Measurements from ENCODE around the gene LRMDA. TPM values are rescaled to one million over a fixed set of nuclear protein-coding genes. Genes with fewer than 3 reads are reported as not detected.

LRMDA gene
- total and polyA plus RNA-seq, 2 of the 13 experiments (the other 11 are each of a cell fraction or from before 2014, with no cell fraction given): 13.4 to 22.0 TPM

DNA sequence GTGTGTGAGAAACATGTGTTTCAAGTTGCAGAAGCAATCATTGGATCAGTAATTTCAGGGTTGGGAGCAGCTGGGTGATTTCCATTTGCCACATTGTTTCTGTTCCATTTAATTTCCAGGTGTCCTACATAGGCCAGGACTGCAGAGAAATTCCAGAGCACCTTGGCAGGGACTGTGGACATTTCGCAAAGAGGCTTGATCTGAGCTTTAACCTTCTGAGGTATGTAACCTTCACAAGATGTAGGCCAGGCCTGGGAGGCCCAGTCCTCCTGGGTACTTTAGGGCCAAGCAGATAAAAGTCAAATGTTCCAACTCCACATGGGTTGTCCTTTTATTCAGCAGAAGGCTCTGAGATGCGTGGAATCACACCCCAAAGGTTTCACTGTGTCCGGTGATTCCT is 6.9 kb downstream of the LRMDA start (continued):
- TF ChIP-seq E2F1 (CRISPR knock-in tag; IDR thresholded peaks at IDR 0.05) (no peak), SP4 (CRISPR knock-in tag; IDR thresholded peaks at IDR 0.05) (no peak), GATAD2A (CRISPR knock-in tag; IDR thresholded peaks at IDR 0.05) (peak; percentile 38; the same call in 1 of the 2 replicates), AGO2 (optimal IDR thresholded peaks at IDR 0.05; ENCODE audit: low read depth, low read length) (no peak), ATF1 (CRISPR knock-in tag; IDR thresholded peaks at IDR 0.05) (no peak), ZSCAN25 (CRISPR knock-in tag; IDR thresholded peaks at IDR 0.05) (no peak), ZNF777 (CRISPR knock-in tag; IDR thresholded peaks at IDR 0.05) (no peak), ZFP62 (CRISPR knock-in tag; IDR thresholded peaks at IDR 0.05) (no peak), SALL1 (CRISPR knock-in tag; IDR thresholded peaks at IDR 0.05) (0 out of 2 replicates have a peak, but pooled peaks have one; percentile 10)
- TF ChIP-seq, protein P1, sequence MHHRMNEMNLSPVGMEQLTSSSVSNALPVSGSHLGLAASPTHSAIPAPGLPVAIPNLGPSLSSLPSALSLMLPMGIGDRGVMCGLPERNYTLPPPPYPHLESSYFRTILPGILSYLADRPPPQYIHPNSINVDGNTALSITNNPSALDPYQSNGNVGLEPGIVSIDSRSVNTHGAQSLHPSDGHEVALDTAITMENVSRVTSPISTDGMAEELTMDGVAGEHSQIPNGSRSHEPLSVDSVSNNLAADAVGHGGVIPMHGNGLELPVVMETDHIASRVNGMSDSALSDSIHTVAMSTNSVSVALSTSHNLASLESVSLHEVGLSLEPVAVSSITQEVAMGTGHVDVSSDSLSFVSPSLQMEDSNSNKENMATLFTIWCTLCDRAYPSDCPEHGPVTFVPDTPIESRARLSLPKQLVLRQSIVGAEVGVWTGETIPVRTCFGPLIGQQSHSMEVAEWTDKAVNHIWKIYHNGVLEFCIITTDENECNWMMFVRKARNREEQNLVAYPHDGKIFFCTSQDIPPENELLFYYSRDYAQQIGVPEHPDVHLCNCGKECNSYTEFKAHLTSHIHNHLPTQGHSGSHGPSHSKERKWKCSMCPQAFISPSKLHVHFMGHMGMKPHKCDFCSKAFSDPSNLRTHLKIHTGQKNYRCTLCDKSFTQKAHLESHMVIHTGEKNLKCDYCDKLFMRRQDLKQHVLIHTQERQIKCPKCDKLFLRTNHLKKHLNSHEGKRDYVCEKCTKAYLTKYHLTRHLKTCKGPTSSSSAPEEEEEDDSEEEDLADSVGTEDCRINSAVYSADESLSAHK (CRISPR knock-in tag; IDR thresholded peaks at IDR 0.05; ENCODE audit: borderline replicate concordance): no peak
- TF ChIP-seq, protein P2, sequence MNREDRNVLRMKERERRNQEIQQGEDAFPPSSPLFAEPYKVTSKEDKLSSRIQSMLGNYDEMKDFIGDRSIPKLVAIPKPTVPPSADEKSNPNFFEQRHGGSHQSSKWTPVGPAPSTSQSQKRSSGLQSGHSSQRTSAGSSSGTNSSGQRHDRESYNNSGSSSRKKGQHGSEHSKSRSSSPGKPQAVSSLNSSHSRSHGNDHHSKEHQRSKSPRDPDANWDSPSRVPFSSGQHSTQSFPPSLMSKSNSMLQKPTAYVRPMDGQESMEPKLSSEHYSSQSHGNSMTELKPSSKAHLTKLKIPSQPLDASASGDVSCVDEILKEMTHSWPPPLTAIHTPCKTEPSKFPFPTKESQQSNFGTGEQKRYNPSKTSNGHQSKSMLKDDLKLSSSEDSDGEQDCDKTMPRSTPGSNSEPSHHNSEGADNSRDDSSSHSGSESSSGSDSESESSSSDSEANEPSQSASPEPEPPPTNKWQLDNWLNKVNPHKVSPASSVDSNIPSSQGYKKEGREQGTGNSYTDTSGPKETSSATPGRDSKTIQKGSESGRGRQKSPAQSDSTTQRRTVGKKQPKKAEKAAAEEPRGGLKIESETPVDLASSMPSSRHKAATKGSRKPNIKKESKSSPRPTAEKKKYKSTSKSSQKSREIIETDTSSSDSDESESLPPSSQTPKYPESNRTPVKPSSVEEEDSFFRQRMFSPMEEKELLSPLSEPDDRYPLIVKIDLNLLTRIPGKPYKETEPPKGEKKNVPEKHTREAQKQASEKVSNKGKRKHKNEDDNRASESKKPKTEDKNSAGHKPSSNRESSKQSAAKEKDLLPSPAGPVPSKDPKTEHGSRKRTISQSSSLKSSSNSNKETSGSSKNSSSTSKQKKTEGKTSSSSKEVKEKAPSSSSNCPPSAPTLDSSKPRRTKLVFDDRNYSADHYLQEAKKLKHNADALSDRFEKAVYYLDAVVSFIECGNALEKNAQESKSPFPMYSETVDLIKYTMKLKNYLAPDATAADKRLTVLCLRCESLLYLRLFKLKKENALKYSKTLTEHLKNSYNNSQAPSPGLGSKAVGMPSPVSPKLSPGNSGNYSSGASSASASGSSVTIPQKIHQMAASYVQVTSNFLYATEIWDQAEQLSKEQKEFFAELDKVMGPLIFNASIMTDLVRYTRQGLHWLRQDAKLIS (CRISPR knock-in tag; IDR thresholded peaks at IDR 0.05): no peak

Measured in HepG2 (cell line).